Osteocyte (in vitro differentiated cells): ENCODE results near the gene DERA. TPM values are rescaled to one million over a fixed set of nuclear protein-coding genes. Genes with fewer than 3 reads are reported as not detected.
"Not testable (repeated sequence)": the region's sequence is repeated elsewhere in the genome, so short reads cannot be mapped to it uniquely, and the experiment has no call there.

Experiments used
- DNase-seq: peaks from one replicate; pipeline ENCODE4 v3.0.0; 2021; ENCODE audit warnings: mixed read lengths; ENCODE audit not compliant: unreplicated experiment; ENCODE audit errors: extremely low spot score
- H3K27ac Mint-ChIP-seq: one replicate; pipeline ENCODE4 v1.8.0; 2021; ENCODE audit warnings: mild to moderate bottlenecking, mixed read lengths; ENCODE audit not compliant: unreplicated experiment
- H3K27me3 Mint-ChIP-seq: one replicate; pipeline ENCODE4 v1.8.0; 2021; ENCODE audit warnings: mixed read lengths; ENCODE audit not compliant: unreplicated experiment
- H3K36me3 Mint-ChIP-seq: one replicate; pipeline ENCODE4 v1.8.0; 2021; ENCODE audit warnings: mixed read lengths; ENCODE audit not compliant: unreplicated experiment
- H3K4me1 Mint-ChIP-seq: one replicate; pipeline ENCODE4 v1.8.0; 2021; ENCODE audit warnings: mixed read lengths; ENCODE audit not compliant: unreplicated experiment
- H3K4me3 Mint-ChIP-seq: one replicate; pipeline ENCODE4 v1.8.0; 2021; ENCODE audit warnings: mild to moderate bottlenecking, moderate library complexity, mixed read lengths; ENCODE audit not compliant: unreplicated experiment
- H3K9me3 Mint-ChIP-seq: one replicate; pipeline ENCODE4 v1.8.0; 2021; ENCODE audit warnings: mixed read lengths; ENCODE audit not compliant: unreplicated experiment
- total RNA-seq: library from RNA; stranded (reverse); gene quantifications from 2 replicates; pipeline ENCODE4 v1.2.1, GENCODE V29; 2021
- TF ChIP-seq, protein P1 (sequence below): fragments of 200-600 bp; sonication (generic); IDR thresholded peaks from 2 replicates; pipeline ENCODE4 v1.5.0; 2021; ENCODE audit warnings: antibody characterized with exemption, mild to moderate bottlenecking, moderate library complexity

DERA gene
- total RNA-seq, 1 donor from 2014 or later, result 29.8 TPM

DNA sequence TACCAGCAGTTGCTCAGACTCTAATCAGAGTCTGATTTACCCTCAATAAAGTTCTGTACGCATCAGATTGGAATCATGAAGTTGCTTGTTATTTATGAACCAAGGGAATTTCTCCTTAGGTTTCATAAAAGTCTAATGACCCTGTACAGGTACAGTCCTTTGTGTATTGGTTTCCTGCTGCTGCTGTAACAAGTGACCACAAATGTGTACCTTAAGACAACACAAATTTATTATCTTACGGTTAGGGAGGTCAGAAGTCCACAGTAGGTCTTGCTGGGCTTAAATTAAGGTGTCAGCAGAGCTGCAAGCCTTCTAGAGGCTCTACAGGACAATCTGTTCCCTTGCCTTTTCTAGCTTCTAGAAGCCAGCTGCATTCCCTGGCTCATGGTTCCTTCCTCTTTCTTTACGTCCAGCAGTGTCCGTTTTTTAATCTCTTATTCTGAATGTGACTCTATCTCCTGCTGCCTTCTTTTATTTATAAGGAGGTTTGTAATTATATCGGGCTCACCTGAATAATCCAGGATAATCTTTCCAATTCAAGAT, 6.7 kb upstream of the DERA start:
- DNase-seq, result no peak
- Mint-ChIP-seq H3K4me3 (no peak overlapping the region), H3K27me3 (no peaks in the 10 kb centered on the region), H3K27ac (no peak overlapping the region), H3K4me1 (no peaks in the 10 kb centered on the region), H3K9me3 (no peaks in the 10 kb centered on the region), H3K36me3 (peaks cover 40% of the 10 kb centered on the region)
- TF ChIP-seq, protein P1, sequence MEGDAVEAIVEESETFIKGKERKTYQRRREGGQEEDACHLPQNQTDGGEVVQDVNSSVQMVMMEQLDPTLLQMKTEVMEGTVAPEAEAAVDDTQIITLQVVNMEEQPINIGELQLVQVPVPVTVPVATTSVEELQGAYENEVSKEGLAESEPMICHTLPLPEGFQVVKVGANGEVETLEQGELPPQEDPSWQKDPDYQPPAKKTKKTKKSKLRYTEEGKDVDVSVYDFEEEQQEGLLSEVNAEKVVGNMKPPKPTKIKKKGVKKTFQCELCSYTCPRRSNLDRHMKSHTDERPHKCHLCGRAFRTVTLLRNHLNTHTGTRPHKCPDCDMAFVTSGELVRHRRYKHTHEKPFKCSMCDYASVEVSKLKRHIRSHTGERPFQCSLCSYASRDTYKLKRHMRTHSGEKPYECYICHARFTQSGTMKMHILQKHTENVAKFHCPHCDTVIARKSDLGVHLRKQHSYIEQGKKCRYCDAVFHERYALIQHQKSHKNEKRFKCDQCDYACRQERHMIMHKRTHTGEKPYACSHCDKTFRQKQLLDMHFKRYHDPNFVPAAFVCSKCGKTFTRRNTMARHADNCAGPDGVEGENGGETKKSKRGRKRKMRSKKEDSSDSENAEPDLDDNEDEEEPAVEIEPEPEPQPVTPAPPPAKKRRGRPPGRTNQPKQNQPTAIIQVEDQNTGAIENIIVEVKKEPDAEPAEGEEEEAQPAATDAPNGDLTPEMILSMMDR, result no peak

DNA sequence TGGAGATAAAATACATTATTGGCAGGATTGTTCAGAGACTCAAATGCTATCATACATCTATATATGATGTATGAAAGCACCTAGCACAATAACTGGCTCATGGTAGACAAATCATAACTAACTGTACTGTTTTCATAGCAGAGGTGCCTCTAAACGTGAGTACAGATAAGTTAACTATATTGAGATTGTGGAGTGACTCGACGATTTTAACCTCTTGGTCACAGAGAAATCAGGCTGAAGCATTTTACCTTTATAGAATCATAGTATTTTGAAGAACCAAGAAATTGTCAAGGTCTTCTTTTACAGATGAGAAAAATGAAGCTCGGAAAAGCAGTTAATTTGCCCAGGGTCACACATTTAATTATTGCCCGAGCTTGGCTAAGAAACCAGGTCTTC, 666 bp upstream of the DERA start:
- DNase-seq, result no peak
- peak overlapping the region; percentile 80 for H3K27ac Mint-ChIP-seq
- H3K4me3 Mint-ChIP-seq, result peak overlapping the region; percentile 84
- TF ChIP-seq, protein P1, result no peak
- no peaks in the 10 kb centered on the region for H3K36me3 Mint-ChIP-seq
- H3K9me3 Mint-ChIP-seq, result no peaks in the 10 kb centered on the region
- H3K27me3 Mint-ChIP-seq, result no peaks in the 10 kb centered on the region
- peaks cover 20% of the 10 kb centered on the region for H3K4me1 Mint-ChIP-seq

DNA sequence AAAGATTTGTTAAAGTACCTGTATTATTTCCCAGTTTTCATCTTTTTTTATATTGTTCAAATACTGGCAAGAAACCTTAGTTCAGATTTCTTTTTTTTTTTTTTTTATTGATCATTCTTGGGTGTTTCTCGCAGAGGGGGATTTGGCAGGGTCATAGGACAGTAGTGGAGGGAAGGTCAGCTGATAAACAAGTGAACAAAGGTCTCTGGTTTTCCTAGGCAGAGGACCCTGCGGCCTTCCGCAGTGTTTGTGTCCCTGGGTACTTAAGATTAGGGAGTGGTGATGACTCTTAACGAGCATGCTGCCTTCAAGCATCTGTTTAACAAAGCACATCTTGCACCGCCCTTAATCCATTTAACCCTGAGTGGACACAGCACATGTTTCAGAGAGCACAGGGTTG, 799 bp downstream of the DERA start:
- H3K27me3 Mint-ChIP-seq, DNase-seq, H3K9me3 Mint-ChIP-seq, H3K36me3 Mint-ChIP-seq: not testable (repeated sequence)
- Mint-ChIP-seq H3K4me3 (peak overlapping the region; percentile 84), H3K27ac (peak overlapping the region; percentile 93), H3K4me1 (peaks cover 20% of the 10 kb centered on the region)

DNA sequence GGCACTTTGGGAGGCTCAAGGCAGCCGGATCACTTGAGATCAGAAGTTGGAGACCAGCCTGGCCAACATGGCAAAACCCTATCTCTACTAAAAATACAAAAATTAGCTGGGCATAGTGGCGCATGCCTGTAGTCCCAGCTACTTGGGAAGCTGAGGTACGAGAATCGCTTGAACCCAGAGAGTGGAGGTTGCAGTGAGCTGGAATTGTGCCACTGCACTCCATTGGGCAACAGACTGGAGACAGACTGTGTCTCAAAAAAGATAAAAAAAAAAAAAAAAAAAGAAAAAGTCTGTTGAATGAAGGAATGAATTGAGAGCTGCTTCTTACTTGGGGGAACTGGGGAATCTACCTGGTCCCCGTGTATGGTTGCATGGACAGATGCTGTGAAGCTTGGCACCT, 3.0 kb downstream of the DERA start:
- H3K4me3 Mint-ChIP-seq, DNase-seq, H3K9me3 Mint-ChIP-seq, H3K36me3 Mint-ChIP-seq, H3K27me3 Mint-ChIP-seq, H3K27ac Mint-ChIP-seq: not testable (repeated sequence)
- peaks cover 20% of the 10 kb centered on the region for H3K4me1 Mint-ChIP-seq

GRCh38 chr12:15918066-15918465, 6.9 kb downstream of the DERA start:
- Mint-ChIP-seq H3K27ac (no peak overlapping the region), H3K4me3 (no peak overlapping the region), H3K36me3 (peaks cover 4% of the 10 kb centered on the region), H3K9me3 (no peaks in the 10 kb centered on the region), H3K27me3 (no peaks in the 10 kb centered on the region), H3K4me1 (peaks cover 5% of the 10 kb centered on the region)
- TF ChIP-seq, protein P1, result no peak
- no peak for DNase-seq

DNA sequence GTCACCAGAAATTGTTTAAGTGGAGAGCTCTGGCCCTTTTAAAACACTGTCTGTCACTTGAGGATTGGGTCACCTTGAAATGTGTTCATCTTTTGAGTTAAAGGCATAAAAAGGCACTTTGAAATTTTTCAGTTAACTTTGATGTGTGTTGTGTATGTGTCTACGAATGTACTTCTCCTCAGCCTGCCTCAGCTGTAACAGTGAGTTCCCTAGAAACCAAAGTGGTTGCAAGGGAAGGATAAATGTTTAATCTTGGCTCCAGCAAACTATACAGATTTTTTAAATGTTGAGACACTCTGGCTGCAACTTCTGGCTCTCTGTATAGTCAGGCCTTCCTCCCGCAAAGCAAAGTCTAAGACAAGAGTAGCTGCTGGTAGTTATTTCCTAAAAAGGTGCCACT, 8.3 kb downstream of the DERA start:
- TF ChIP-seq, protein P1, result no peak
- Mint-ChIP-seq H3K27ac (no peak overlapping the region), H3K4me1 (peaks cover 3% of the 10 kb centered on the region), H3K9me3 (no peaks in the 10 kb centered on the region), H3K27me3 (no peaks in the 10 kb centered on the region), H3K4me3 (no peak overlapping the region), H3K36me3 (peaks cover 4% of the 10 kb centered on the region)
- DNase-seq, result no peak
